Globus pallidus (tissue), 1 donor: Measurements from ENCODE around the gene LPP.
A peak's percentile ranks its signal among the peaks of the same experiment; 100 is the strongest.
"Not testable (repeated sequence)": the region's sequence is repeated elsewhere in the genome, so short reads cannot be mapped to it uniquely, and the experiment has no call there.

ENCODE experiments used
- DNase-seq: peaks from one replicate; pipeline ENCODE4 v3.0.0-alpha.2; 2015; ENCODE audit warnings: low spot score

The LPP gene

GRCh38 chr3:188631291-188632010, 477.5 kb downstream of the LPP start:
- DNase-seq = no peak

- no peak for DNase-seq
Observed at GRCh38 chr3:188633206-188633605, 479.2 kb downstream of the LPP start.

- no peak for DNase-seq
Observed at GRCh38 chr3:188634285-188634684, 480.3 kb downstream of the LPP start.

- no peak for DNase-seq
Observed at GRCh38 chr3:188635258-188636042, 481.5 kb downstream of the LPP start.

- not testable (repeated sequence) for DNase-seq
Observed at GRCh38 chr3:188636292-188636691, 482.3 kb downstream of the LPP start.

GRCh38 chr3:188641076-188641475, 487.1 kb downstream of the LPP start:
- DNase-seq = no peak

GRCh38 chr3:188643736-188644135, 489.8 kb downstream of the LPP start:
- no peak for DNase-seq

GRCh38 chr3:188646592-188646991, 492.6 kb downstream of the LPP start:
- DNase-seq = peak; percentile 29

GRCh38 chr3:188647237-188647636, 493.3 kb downstream of the LPP start:
- no peak for DNase-seq

- DNase-seq = no peak
Observed at GRCh38 chr3:188649521-188649920, 495.6 kb downstream of the LPP start.

- no peak for DNase-seq
Observed at GRCh38 chr3:188656196-188656982, 502.4 kb downstream of the LPP start.

- DNase-seq = no peak
Observed at GRCh38 chr3:188658606-188659005, 504.6 kb downstream of the LPP start.

- no peak for DNase-seq
Observed at GRCh38 chr3:188659449-188660090, 505.6 kb downstream of the LPP start.

- DNase-seq = no peak
Observed at GRCh38 chr3:188660415-188660814, 506.5 kb downstream of the LPP start.

GRCh38 chr3:188661806-188662205, 507.8 kb downstream of the LPP start:
- DNase-seq = no peak

- DNase-seq = no peak
Observed at GRCh38 chr3:188662214-188662613, 508.3 kb downstream of the LPP start.

GRCh38 chr3:188662795-188663194, 508.8 kb downstream of the LPP start:
- no peak for DNase-seq

- DNase-seq = no peak
Observed at GRCh38 chr3:188663839-188664238, 509.9 kb downstream of the LPP start.

- DNase-seq = no peak
Observed at GRCh38 chr3:188664795-188665194, 510.8 kb downstream of the LPP start.

- DNase-seq = no peak
Observed at GRCh38 chr3:188667926-188668325, 514.0 kb downstream of the LPP start.

GRCh38 chr3:188670446-188670845, 516.5 kb downstream of the LPP start:
- DNase-seq = no peak

GRCh38 chr3:188671971-188672370, 518.0 kb downstream of the LPP start:
- DNase-seq = no peak
